Neural progenitor cell (in vitro differentiated cells): ENCODE data around the gene LIPE. TPM values are rescaled to one million over a fixed set of nuclear protein-coding genes. Genes with fewer than 3 reads are reported as not detected.

Experiments used
- DNase-seq: peaks from one replicate; pipeline ENCODE4 v3.0.0-alpha.2; 2016; ENCODE audit warnings: low spot score
- H2AFZ ChIP-seq: fragments of 200-600 bp; sonication (generic); replicated peaks from 2 replicates; pipeline ENCODE4 v1.6.1; 2016; ENCODE audit warnings: antibody characterized with exemption
- H3F3A ChIP-seq: fragments of 200-600 bp; sonication (generic); 2 replicates; pipeline ENCODE4 v1.6.1; 2016; ENCODE audit warnings: antibody characterized with exemption, low read depth
- H3K27ac ChIP-seq: fragments of 200-600 bp; sonication (generic); 2 replicates; pipeline ENCODE4 v1.5.1; 2016; ENCODE audit warnings: mild to moderate bottlenecking
- H3K27me3 ChIP-seq: fragments of 200-600 bp; sonication (generic); 2 replicates; pipeline ENCODE4 v1.6.1; 2016; ENCODE audit warnings: mild to moderate bottlenecking, moderate library complexity
- H3K36me3 ChIP-seq: fragments of 200-600 bp; sonication (generic); 2 replicates; pipeline ENCODE4 v1.5.1; 2016
- H3K4me1 ChIP-seq: fragments of 200-600 bp; sonication (generic); 2 replicates; pipeline ENCODE4 v1.6.1; 2016; ENCODE audit warnings: mixed run types
- H3K4me2 ChIP-seq: fragments of 200-600 bp; sonication (generic); 2 replicates; pipeline ENCODE4 v1.6.1; 2016
- H3K4me3 ChIP-seq: fragments of 200-600 bp; sonication (generic); 2 replicates; pipeline ENCODE4 v1.5.1; 2016
- H3K79me2 ChIP-seq: fragments of 200-600 bp; sonication (generic); 2 replicates; pipeline ENCODE4 v1.6.1; 2016; ENCODE audit warnings: low read depth
- H3K9ac ChIP-seq: fragments of 200-600 bp; sonication (generic); 2 replicates; pipeline ENCODE4 v1.6.1; 2016
- H3K9me3 ChIP-seq: fragments of 200-600 bp; sonication (generic); 2 replicates; pipeline ENCODE4 v1.5.1; 2016; ENCODE audit warnings: low read depth
- H4K20me1 ChIP-seq: fragments of 200-600 bp; sonication (generic); 2 replicates; pipeline ENCODE4 v1.6.1; 2016; ENCODE audit warnings: low read depth
- H3K27ac Mint-ChIP-seq: 3 replicates; pipeline ENCODE4 v1.8.0; 2021; ENCODE audit warnings: mixed read lengths
- H3K27me3 Mint-ChIP-seq: 2 replicates; pipeline ENCODE4 v1.8.0; 2022; ENCODE audit warnings: low read depth, mild to moderate bottlenecking, inconsistent platforms, moderate library complexity, mixed read lengths; ENCODE audit not compliant: insufficient read depth
- H3K36me3 Mint-ChIP-seq: 3 replicates; pipeline ENCODE4 v1.8.0; 2021; ENCODE audit warnings: mixed read lengths
- H3K4me1 Mint-ChIP-seq: 3 replicates; pipeline ENCODE4 v1.8.0; 2021; ENCODE audit warnings: mixed read lengths
- H3K4me3 Mint-ChIP-seq: 3 replicates; pipeline ENCODE4 v1.8.0; 2021; ENCODE audit warnings: mild to moderate bottlenecking, moderate library complexity, mixed read lengths
- H3K9me3 Mint-ChIP-seq: 3 replicates; pipeline ENCODE4 v1.8.0; 2020; ENCODE audit warnings: mixed read lengths
- EZH2 ChIP-seq: fragments of 200-600 bp; sonication (generic); IDR thresholded peaks from 2 replicates; pipeline ENCODE4 v1.6.1; 2017; ENCODE audit warnings: antibody characterized with exemption, mild to moderate bottlenecking, moderate library complexity
- EZH2phosphoT487 ChIP-seq: fragments of 200-600 bp; sonication (generic); IDR thresholded peaks from 2 replicates; pipeline ENCODE4 v1.6.1; 2017; ENCODE audit warnings: antibody characterized with exemption
- total RNA-seq: library from RNA; depleted of rRNA; stranded (reverse); fragments of >200 nt; gene quantifications from 2 replicates; pipeline ENCODE4 v1.2.3, GENCODE V29; 2015; ENCODE audit warnings: low replicate concordance
- TF ChIP-seq, protein P1 (sequence below): fragments of 200-600 bp; sonication (generic); IDR thresholded peaks from 2 replicates; pipeline ENCODE4 v1.5.1; 2017; ENCODE audit warnings: antibody characterized with exemption, mild to moderate bottlenecking

The LIPE gene
- total RNA-seq, 1 donor from 2014 or later = 3.5 TPM

DNA sequence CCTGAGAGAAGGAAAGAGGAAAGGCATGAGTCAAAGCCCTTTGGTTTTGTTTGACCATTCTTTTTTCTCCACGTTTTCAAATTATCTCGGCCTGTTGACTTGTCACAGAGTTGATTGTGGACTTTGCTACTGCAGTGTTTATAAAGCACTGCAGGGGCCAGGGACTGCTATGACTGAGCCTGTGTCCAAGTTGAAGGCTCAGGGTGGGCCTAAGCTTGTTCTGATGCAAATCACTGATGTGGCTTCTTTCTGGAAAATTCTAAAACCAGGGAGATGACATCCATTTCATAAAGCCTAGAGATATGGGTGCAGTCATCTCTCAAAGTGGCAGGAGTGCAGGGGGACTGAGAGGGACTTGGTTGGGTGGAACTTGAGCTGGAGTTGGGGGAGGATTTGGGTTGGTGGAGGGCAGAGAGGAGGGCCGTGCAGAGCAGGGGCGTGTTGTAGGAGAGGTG, 16.8 kb upstream of the LIPE start:
- H3K4me2 ChIP-seq = no peak overlapping the region
- Mint-ChIP-seq H3K27me3 (peaks cover 3% of the 10 kb centered on the region), H3K36me3 (no peaks in the 10 kb centered on the region), H3K9me3 (no peaks in the 10 kb centered on the region), H3K4me3 (no peak overlapping the region), H3K4me1 (peaks cover 8% of the 10 kb centered on the region), H3K27ac (no peak overlapping the region)
- H3K9ac ChIP-seq = no peak overlapping the region
- no peaks in the 10 kb centered on the region for H3K36me3 ChIP-seq
- H4K20me1 ChIP-seq = no peaks in the 10 kb centered on the region
- no peak overlapping the region for H2AFZ ChIP-seq
- no peaks in the 10 kb centered on the region for H3K79me2 ChIP-seq
- DNase-seq = no peak
- H3K27me3 ChIP-seq = no peaks in the 10 kb centered on the region
- no peak overlapping the region for H3K4me3 ChIP-seq
- H3K4me1 ChIP-seq = peaks cover 7% of the 10 kb centered on the region
- no peak overlapping the region for H3K27ac ChIP-seq
- H3K9me3 ChIP-seq = no peaks in the 10 kb centered on the region
- TF ChIP-seq EZH2 = no peak
- TF ChIP-seq EZH2phosphoT487 = no peak
- TF ChIP-seq, protein P1, sequence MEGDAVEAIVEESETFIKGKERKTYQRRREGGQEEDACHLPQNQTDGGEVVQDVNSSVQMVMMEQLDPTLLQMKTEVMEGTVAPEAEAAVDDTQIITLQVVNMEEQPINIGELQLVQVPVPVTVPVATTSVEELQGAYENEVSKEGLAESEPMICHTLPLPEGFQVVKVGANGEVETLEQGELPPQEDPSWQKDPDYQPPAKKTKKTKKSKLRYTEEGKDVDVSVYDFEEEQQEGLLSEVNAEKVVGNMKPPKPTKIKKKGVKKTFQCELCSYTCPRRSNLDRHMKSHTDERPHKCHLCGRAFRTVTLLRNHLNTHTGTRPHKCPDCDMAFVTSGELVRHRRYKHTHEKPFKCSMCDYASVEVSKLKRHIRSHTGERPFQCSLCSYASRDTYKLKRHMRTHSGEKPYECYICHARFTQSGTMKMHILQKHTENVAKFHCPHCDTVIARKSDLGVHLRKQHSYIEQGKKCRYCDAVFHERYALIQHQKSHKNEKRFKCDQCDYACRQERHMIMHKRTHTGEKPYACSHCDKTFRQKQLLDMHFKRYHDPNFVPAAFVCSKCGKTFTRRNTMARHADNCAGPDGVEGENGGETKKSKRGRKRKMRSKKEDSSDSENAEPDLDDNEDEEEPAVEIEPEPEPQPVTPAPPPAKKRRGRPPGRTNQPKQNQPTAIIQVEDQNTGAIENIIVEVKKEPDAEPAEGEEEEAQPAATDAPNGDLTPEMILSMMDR = no peak
- H3F3A ChIP-seq = peaks cover 5% of the 10 kb centered on the region

DNA sequence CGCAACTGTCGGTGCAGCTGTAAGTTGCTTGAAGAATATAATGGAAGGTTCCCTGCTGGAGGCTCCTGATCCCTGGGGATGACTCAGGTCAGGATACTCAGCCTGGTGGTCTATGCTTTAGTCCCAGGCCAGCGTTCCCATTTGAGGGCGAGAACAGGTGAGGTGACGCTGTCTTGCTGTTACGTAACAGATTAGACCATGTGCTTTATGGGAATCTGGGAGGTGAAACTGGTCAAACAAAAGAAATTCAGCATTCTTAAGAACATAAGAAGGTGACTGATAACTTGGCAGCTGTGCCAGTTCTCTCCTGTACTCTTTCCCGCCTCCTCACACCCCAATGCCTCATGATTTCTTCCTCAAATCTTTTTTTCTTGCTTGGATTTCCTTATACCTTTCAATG, 15.6 kb upstream of the LIPE start, which contains the start of gene CXCL17:
CXCL17 (minus strand) TSS at position 114 of the 400 bp plus-strand sequence. CDS start 114 bp downstream, outside the sequence.
- Mint-ChIP-seq H3K4me3 (no peak within 1 kb of the TSS), H3K4me1 (peaks cover 8% of the 10 kb centered on the region), H3K27me3 (peaks cover 3% of the 10 kb centered on the region), H3K36me3 (no peaks in the 10 kb centered on the region), H3K9me3 (no peaks in the 10 kb centered on the region), H3K27ac (no peak within 1 kb of the TSS)
- H4K20me1 ChIP-seq = peaks cover 3% of the 10 kb centered on the region
- H3K36me3 ChIP-seq = no peaks in the 10 kb centered on the region
- no peak for DNase-seq
- H3K4me3 ChIP-seq = no peak within 1 kb of the TSS
- H3K79me2 ChIP-seq = no peaks in the 10 kb centered on the region
- H3K27ac ChIP-seq = no peak within 1 kb of the TSS
- no peaks in the 10 kb centered on the region for H3K9me3 ChIP-seq
- H3K4me1 ChIP-seq = peaks cover 7% of the 10 kb centered on the region
- H3K4me2 ChIP-seq = no peak within 1 kb of the TSS
- no peak within 1 kb of the TSS for H3K9ac ChIP-seq
- peaks cover 5% of the 10 kb centered on the region for H3F3A ChIP-seq
- TF ChIP-seq, protein P1 = no peak
- TF ChIP-seq EZH2 = no peak
- no peak for TF ChIP-seq EZH2phosphoT487
- no peaks in the 10 kb centered on the region for H3K27me3 ChIP-seq
- H2AFZ ChIP-seq = no peak within 1 kb of the TSS

DNA sequence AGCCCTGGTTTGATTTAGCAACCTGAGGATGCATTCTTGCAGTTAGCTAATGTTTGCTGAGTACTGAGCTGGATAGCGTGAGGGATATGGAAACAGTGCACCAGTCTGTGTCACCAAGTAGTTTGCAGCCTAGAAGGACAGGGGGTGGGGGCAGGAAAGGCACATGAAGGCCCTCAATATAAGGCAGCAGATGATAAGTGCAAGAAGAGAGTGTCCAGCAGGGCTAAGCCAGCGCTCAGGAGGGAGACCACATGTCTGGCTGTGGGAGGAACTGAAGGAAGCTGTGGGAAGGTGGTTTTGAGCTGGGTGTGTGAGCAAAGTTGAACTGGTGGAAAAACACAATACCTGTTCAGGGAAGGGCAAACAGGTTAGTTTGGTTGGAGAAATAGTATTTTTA, 13.9 kb upstream of the LIPE start:
- H3K36me3 ChIP-seq = no peaks in the 10 kb centered on the region
- H4K20me1 ChIP-seq = peaks cover 3% of the 10 kb centered on the region
- no peak overlapping the region for H3K4me3 ChIP-seq
- peaks cover 8% of the 10 kb centered on the region for H3K4me1 Mint-ChIP-seq
- no peaks in the 10 kb centered on the region for H3K27me3 ChIP-seq
- H3K36me3 Mint-ChIP-seq = no peaks in the 10 kb centered on the region
- no peak overlapping the region for H3K4me2 ChIP-seq
- H3K9me3 ChIP-seq = no peaks in the 10 kb centered on the region
- H3K27me3 Mint-ChIP-seq = peaks cover 5% of the 10 kb centered on the region
- H3K79me2 ChIP-seq = no peaks in the 10 kb centered on the region
- no peak for DNase-seq
- no peak overlapping the region for H2AFZ ChIP-seq
- H3K27ac Mint-ChIP-seq = no peak overlapping the region
- H3F3A ChIP-seq = peaks cover 5% of the 10 kb centered on the region
- no peak overlapping the region for H3K9ac ChIP-seq
- peaks cover 7% of the 10 kb centered on the region for H3K4me1 ChIP-seq
- no peak overlapping the region for H3K4me3 Mint-ChIP-seq
- TF ChIP-seq EZH2phosphoT487 (no peak), EZH2 (no peak)
- TF ChIP-seq, protein P1 = no peak
- no peaks in the 10 kb centered on the region for H3K9me3 Mint-ChIP-seq
- no peak overlapping the region for H3K27ac ChIP-seq
